DLD1 (cell line): ENCODE results near the gene PCGF2.

ENCODE experiments used
- in situ Hi-C: cut with HindIII; loops from 2 replicates; pipeline ENCODE4 v1.10.0; 2017; ENCODE audit warnings: low sequenced_read_pairs

PCGF2 gene

GRCh38 chr17:38751808-38752307 lies 3.7 kb upstream of the PCGF2 start:
- in situ Hi-C loops = no loop called here

- in situ Hi-C loops = no loop called here
Observed at GRCh38 chr17:38751144-38751807, 3.1 kb upstream of the PCGF2 start.

- in situ Hi-C loops = no loop called here
Observed at GRCh38 chr17:38750312-38751121, 2.4 kb upstream of the PCGF2 start.

GRCh38 chr17:38750044-38750311 lies 1.8 kb upstream of the PCGF2 start:
- in situ Hi-C loops = no loop called here

GRCh38 chr17:38749223-38750043 lies 1.3 kb upstream of the PCGF2 start:
- in situ Hi-C loops = no loop called here

- in situ Hi-C loops = no loop called here
Observed at GRCh38 chr17:38748892-38749222, 721 bp upstream of the PCGF2 start.

GRCh38 chr17:38747463-38748148 lies 530 bp downstream of the PCGF2 start:
- in situ Hi-C loops = no loop called here

- in situ Hi-C loops = no loop called here
Observed at GRCh38 chr17:38746849-38747462, 1.2 kb downstream of the PCGF2 start.

- in situ Hi-C loops = no loop called here
Observed at GRCh38 chr17:38746004-38746848, 1.9 kb downstream of the PCGF2 start.

- in situ Hi-C loops = no loop called here
Observed at GRCh38 chr17:38745545-38745944, 2.6 kb downstream of the PCGF2 start.

GRCh38 chr17:38743556-38744171 lies 4.5 kb downstream of the PCGF2 start:
- in situ Hi-C loops = no loop called here

GRCh38 chr17:38742411-38743308 lies 5.5 kb downstream of the PCGF2 start:
- in situ Hi-C loops = no loop called here

GRCh38 chr17:38741921-38742410 lies 6.2 kb downstream of the PCGF2 start:
- in situ Hi-C loops = no loop called here

- in situ Hi-C loops = no loop called here
Observed at GRCh38 chr17:38741461-38741860, 6.7 kb downstream of the PCGF2 start.

- in situ Hi-C loops = no loop called here
Observed at GRCh38 chr17:38740806-38741205, 7.3 kb downstream of the PCGF2 start.

- in situ Hi-C loops = no loop called here
Observed at GRCh38 chr17:38740044-38740443, 8.1 kb downstream of the PCGF2 start.

- in situ Hi-C loops = no loop called here
Observed at GRCh38 chr17:38739305-38739704, 8.8 kb downstream of the PCGF2 start.

- in situ Hi-C loops = no loop called here
Observed at GRCh38 chr17:38738686-38739085, 9.4 kb downstream of the PCGF2 start.
